Upper lobe of right lung (tissue), 1 donor: ENCODE measurements around the gene SSU72. TPM values are rescaled to one million over a fixed set of nuclear protein-coding genes. Genes with fewer than 3 reads are reported as not detected.
A peak's percentile ranks its signal among the peaks of the same experiment; 100 is the strongest.
"Not testable (repeated sequence)": the region's sequence is repeated elsewhere in the genome, so short reads cannot be mapped to it uniquely, and the experiment has no call there.

ENCODE experiments used
- ATAC-seq: fragments of 200-7000 bp; cut with Tn5 transposase; one replicate; pipeline ENCODE4 v1.9.1; 2020; ENCODE audit warnings: mild to moderate bottlenecking, moderate library complexity
- DNase-seq: peaks from one replicate; pipeline ENCODE4 v3.0.0-alpha.2; 2020
- H3K27ac ChIP-seq: fragments of 200-600 bp; one replicate; pipeline ENCODE4 v1.8.0; 2022
- H3K27me3 ChIP-seq: fragments of 200-600 bp; one replicate; pipeline ENCODE4 v1.8.0; 2022; ENCODE audit warnings: mild to moderate bottlenecking
- H3K36me3 ChIP-seq: fragments of 200-600 bp; one replicate; pipeline ENCODE4 v1.8.0; 2022
- H3K4me1 ChIP-seq: fragments of 200-600 bp; one replicate; pipeline ENCODE4 v1.8.0; 2022
- H3K4me3 ChIP-seq: fragments of 200-600 bp; one replicate; pipeline ENCODE4 v1.8.0; 2022; ENCODE audit warnings: mild to moderate bottlenecking
- H3K9me3 ChIP-seq: fragments of 200-600 bp; one replicate; pipeline ENCODE4 v1.8.0; 2022
- CTCF ChIP-seq: fragments of 200-600 bp; IDR thresholded peaks from one replicate; pipeline ENCODE4 v1.8.0; 2022; ENCODE audit warnings: antibody characterized with exemption
- intact Hi-C: fragments of 100-400 bp; cut with DNase I; formaldehyde crosslinking; loops from one replicate; pipeline ENCODE4 v1.11.0; 2022
- total RNA-seq: library from RNA; stranded (reverse); fragmentation: NEBNext Ultra II Directional; extraction: Animal tissue kit (Norgen Biotek cat#: 25700); gene quantifications from one replicate; pipeline ENCODE4 v1.2.1, GENCODE V29; 2021
- donor health status: DM: no; HTN: yes; CAD: no; lungs with severe emphysema.

SSU72 gene
- total RNA-seq, 1 donor from 2014 or later = 125 TPM

DNA sequence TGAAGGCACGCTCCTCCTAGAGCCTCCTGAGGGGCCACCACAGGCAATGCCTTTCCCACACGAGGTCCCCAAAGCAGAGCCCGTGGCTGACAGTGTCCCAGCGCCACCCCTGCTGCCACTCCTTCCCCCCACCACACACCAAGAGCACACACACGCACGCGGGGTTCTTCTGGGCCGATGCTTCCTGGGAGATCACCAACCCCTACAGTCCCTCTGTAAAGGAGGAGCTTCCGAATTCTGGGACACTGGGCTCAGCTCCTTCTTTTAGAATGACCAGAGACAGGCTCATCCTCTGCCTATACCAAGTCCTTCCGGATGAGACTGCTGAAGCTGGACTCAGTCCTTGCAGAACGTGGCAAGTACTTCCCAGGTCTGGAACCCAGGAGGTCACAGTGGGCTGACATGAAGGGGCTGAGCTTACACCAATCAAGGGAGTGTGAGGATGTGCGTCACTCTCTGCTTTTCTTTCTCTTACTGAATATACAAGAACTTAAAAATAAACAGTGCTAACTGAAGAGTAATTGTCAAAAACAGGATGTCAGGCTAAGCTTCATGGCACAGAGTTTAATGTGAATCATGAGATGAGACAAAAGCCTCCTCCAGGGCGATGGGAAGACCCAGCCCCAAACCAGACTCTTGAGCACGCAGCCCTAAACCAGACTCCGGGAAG is 12.7 kb downstream of the SSU72 start:
- H3K4me3 ChIP-seq = no peak overlapping the region
- H3K36me3 ChIP-seq = peaks cover 51% of the 10 kb centered on the region
- ATAC-seq (peak; percentile 11), DNase-seq (no peak)
- no peaks in the 10 kb centered on the region for H3K27me3 ChIP-seq
- intact Hi-C loops = no loop called here
- H3K9me3 ChIP-seq = no peaks in the 10 kb centered on the region
- TF ChIP-seq CTCF = no peak
- H3K27ac ChIP-seq = no peak overlapping the region
- H3K4me1 ChIP-seq = peaks cover 2% of the 10 kb centered on the region

DNA sequence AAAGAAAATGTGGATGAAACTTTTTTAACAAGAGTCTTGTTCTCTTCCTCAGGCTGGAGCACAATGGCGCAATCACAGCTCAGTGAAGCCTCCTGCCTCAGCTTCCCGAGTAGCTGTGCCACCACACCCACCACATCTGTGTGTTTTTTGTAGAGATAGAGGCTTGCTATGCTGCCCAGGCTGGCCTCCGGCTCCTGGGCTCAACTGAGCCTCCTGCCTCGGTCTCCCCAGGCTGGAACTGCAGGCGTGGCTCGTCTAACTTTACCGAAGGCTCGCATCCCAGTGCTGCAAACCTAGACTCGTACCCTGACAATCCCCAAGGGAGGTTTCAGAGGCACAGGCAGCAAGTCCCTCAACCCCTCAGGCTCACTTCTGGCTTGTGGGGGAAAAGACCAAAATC is 14.5 kb downstream of the SSU72 start:
- ATAC-seq = no peak
- H3K27ac ChIP-seq = no peak overlapping the region
- intact Hi-C loops = no loop called here
- no peaks in the 10 kb centered on the region for H3K4me1 ChIP-seq
- TF ChIP-seq CTCF = no peak
- no peaks in the 10 kb centered on the region for H3K27me3 ChIP-seq
- peaks cover 51% of the 10 kb centered on the region for H3K36me3 ChIP-seq
- no peak overlapping the region for H3K4me3 ChIP-seq
- no peaks in the 10 kb centered on the region for H3K9me3 ChIP-seq
- no peak for DNase-seq

DNA sequence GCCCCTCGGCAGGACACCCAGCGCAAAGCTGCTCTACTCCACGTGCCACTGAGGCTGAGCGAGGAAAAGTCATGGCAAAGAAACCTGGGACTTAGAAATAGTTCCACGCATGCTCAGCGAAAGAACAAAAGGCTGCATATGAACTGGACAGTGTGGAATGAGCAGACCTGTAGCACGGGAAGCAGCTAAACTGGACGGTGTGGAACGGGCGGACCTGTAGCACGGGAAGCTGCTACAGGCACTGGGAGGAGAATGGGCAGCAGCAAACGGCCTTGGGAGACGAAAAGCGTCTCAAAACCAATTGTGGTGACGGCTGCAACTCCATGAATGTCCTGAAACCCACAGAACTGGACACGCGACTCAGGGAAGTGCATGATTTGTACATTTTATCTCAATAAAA is 15.6 kb downstream of the SSU72 start:
- no peak for TF ChIP-seq CTCF
- Histone ChIP-seq H3K36me3 (peaks cover 43% of the 10 kb centered on the region), H3K4me1 (no peaks in the 10 kb centered on the region), H3K9me3 (no peaks in the 10 kb centered on the region), H3K4me3 (no peak overlapping the region), H3K27ac (no peak overlapping the region), H3K27me3 (no peaks in the 10 kb centered on the region)
- intact Hi-C loops = no loop called here
- ATAC-seq (no peak), DNase-seq (no peak)

- TF ChIP-seq CTCF = no peak
- ATAC-seq = no peak
- H3K9me3 ChIP-seq = no peaks in the 10 kb centered on the region
- peaks cover 38% of the 10 kb centered on the region for H3K36me3 ChIP-seq
- intact Hi-C loops = no loop called here
- no peaks in the 10 kb centered on the region for H3K27me3 ChIP-seq
- H3K4me1 ChIP-seq = no peaks in the 10 kb centered on the region
- DNase-seq = no peak
- H3K27ac ChIP-seq = no peak overlapping the region
- no peak overlapping the region for H3K4me3 ChIP-seq
These were observed 16.1 kb downstream of the SSU72 start for GRCh38 chr1:1558591-1558990.

DNA sequence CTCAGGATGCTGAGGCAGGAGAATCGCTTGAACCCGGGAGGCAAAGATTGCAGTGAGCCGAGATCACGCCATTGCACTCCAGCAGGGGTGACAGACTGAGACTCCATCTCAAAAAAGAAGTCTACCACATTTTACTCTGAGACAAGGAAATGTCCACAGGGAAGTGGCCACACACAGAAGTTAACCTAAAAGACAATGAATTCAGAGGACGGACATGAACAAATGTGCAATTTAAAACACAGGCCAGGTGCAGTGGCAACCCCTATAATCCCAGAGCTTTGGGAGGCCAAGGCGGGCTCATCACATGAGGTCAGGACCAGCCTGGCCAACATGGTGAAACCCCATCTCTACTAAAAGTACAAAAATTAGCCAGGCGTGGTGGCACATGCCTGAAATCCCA is 17.0 kb downstream of the SSU72 start:
- H3K4me1 ChIP-seq, H3K9me3 ChIP-seq, H3K27me3 ChIP-seq, H3K4me3 ChIP-seq, DNase-seq, intact Hi-C loops, ATAC-seq, H3K27ac ChIP-seq: not testable (repeated sequence)
- H3K36me3 ChIP-seq = peaks cover 29% of the 10 kb centered on the region

GRCh38 chr1:1556961-1557360 is 17.7 kb downstream of the SSU72 start:
- DNase-seq, H3K9me3 ChIP-seq, H3K4me1 ChIP-seq, H3K27me3 ChIP-seq, H3K4me3 ChIP-seq, intact Hi-C loops, H3K27ac ChIP-seq, ATAC-seq: not testable (repeated sequence)
- H3K36me3 ChIP-seq = peaks cover 21% of the 10 kb centered on the region

DNA sequence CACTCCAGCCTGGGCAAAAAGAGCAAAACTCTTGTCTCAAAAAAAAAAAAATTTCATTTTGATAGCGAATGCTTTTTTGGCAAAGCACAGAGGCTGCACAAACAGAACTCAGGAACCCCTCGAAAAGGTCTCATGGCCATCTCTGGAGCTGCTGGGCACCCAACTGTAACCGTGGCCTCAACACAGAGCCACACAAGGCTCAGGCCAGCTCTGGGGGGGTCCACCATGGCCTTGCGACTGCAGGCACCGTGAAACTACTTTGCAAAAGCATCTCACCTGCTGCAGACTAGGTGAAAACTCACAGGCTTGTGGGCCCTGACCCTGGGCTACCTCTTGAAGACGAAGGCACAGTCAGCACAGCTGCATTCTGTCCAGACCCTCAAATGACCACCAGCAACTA is 18.2 kb downstream of the SSU72 start:
- intact Hi-C loops = no loop called here
- DNase-seq (no peak), ATAC-seq (no peak)
- no peaks in the 10 kb centered on the region for H3K27me3 ChIP-seq
- no peak overlapping the region for H3K4me3 ChIP-seq
- no peaks in the 10 kb centered on the region for H3K9me3 ChIP-seq
- no peak for TF ChIP-seq CTCF
- H3K4me1 ChIP-seq = no peaks in the 10 kb centered on the region
- peaks cover 17% of the 10 kb centered on the region for H3K36me3 ChIP-seq
- no peak overlapping the region for H3K27ac ChIP-seq
